Right renal pelvis (tissue), 4 donors: Measurements from ENCODE around the gene SYNE2. TPM values are rescaled to one million over a fixed set of nuclear protein-coding genes. Genes with fewer than 3 reads are reported as not detected.
"Not testable (repeated sequence)": the region's sequence is repeated elsewhere in the genome, so short reads cannot be mapped to it uniquely, and the experiment has no call there.

Experiments used
- DNase-seq, 4 donors: peaks; one replicate each; pipeline ENCODE4 v3.0.0-alpha.2; 2013; ENCODE audit warnings: low read depth in 4 of 4, low spot score in 3 of 4, missing footprints in 1 of 4
- polyA plus RNA-seq, 4 donors: library from polyadenylated mRNA; unstranded; fragments of 120-200 nt; gene quantifications; one replicate each; pipeline ENCODE4 v1.2.1, GENCODE V29; 2013; ENCODE audit not compliant: insufficient read length in 4 of 4

SYNE2 gene
- polyA plus RNA-seq, 4 donors = 102 to 122 (median 115) TPM

DNA sequence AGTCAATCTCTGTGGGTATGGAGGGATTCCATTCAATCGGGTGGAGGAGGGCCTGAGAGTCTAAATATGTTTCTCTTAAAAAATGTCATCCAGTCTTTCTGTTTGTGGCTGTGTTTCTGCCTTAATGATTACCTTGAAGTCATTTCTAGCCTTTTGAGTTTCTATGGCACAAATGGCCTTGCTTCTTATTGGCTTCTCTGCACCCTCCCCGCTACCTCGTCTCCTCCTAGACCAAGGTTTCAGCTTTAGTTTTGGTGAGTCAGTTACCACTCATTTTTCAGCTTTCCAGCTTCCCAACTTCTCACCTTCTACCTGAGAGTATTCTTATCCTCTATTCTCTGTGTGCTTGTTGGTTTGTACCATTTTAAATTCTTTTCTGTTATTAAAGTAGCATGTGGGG, 159.2 kb downstream of the SYNE2 start:
- no peak for DNase-seq

GRCh38 chr14:64012720-64013119, 159.9 kb downstream of the SYNE2 start:
- peak in 1 of 4 donors; percentile 5 for DNase-seq

- no peak for DNase-seq
Measured at GRCh38 chr14:64025479-64025878, 172.7 kb downstream of the SYNE2 start.

- no peak for DNase-seq
Measured at GRCh38 chr14:64026600-64026999, 173.8 kb downstream of the SYNE2 start.

- DNase-seq = no peak
Measured at GRCh38 chr14:64035143-64035542, 182.3 kb downstream of the SYNE2 start.

DNA sequence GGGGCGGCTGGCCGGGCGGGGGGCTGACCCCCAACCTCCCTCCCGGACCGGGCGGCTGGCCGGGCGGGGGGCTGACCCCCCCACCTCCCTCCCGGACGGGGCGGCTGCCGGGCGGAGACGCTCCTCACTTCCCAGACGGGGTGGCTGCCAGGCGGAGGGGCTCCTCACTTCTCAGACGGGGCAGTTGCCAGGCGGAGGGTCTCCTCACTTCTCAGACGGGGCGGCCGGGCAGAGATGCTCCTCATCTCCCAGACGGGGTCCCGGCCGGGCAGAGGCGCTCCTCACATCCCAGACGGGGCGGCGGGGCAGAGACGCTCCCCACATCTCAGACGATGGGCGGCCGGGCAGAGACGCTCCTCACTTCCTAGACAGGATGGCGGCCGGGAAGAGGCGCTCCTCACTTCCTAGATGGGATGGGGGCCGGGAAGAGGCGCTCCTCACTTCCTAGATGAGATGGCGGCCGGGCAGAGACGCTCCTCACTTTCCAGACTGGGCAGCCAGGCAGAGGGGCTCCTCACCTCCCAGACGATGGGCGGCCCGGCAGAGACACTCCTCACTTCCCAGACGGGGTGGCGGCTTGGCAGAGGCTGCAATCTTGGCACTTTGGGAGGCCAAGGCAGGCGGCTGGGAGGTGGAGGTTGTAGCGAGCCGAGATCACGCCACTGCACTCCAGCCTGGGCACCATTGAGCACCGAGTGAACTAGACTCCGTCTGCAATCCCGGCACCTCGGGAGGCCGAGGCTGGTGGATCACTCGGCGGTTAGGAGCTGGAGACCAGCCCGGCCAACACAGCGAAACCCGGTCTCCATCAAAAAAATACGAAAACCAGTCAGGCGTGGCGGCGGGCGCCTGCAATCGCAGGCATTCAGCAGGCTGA, 185.3 kb downstream of the SYNE2 start:
- DNase-seq = not testable (repeated sequence)

DNA sequence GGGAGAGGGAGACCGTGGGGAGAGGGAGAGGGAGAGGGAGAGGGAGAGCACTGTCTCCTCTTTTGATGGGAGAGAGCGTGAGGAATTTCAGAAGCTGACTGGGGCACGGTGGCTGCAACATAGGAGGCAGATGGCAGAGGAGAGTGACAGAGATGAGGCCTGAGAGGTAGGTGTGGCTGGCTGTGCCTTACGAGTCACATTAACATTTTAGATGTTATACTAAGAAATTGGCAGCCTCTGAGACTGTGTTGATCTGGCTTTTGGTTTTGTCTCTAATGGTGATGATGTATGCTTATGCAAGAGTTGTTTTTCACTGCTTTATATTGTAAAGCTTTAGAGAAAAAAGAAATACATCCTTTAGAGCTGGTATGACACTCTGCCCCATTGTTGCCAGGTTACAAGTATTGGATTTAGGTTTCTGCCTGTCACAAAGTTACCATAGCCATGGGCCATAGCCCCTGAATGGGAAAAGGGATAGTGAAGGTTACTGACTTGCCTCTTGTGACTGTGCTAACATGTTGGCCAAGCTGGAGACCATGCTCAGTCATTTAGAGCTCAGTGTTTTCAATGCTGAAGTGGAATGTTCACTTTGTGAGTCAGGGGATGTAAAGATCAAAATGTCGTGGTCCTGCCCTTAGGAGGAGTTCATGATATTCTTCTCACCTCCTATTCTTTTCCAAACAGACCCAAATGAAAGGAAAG, 186.2 kb downstream of the SYNE2 start:
- DNase-seq = no peak

- DNase-seq = no peak
Measured at GRCh38 chr14:64040044-64040443, 187.2 kb downstream of the SYNE2 start.

- DNase-seq = not testable (repeated sequence)
Measured at GRCh38 chr14:64043296-64043695, 190.5 kb downstream of the SYNE2 start.

GRCh38 chr14:64045091-64045490, 192.3 kb downstream of the SYNE2 start:
- DNase-seq = no peak

- DNase-seq = no peak
Measured at GRCh38 chr14:64049616-64050381, 197.0 kb downstream of the SYNE2 start.

DNA sequence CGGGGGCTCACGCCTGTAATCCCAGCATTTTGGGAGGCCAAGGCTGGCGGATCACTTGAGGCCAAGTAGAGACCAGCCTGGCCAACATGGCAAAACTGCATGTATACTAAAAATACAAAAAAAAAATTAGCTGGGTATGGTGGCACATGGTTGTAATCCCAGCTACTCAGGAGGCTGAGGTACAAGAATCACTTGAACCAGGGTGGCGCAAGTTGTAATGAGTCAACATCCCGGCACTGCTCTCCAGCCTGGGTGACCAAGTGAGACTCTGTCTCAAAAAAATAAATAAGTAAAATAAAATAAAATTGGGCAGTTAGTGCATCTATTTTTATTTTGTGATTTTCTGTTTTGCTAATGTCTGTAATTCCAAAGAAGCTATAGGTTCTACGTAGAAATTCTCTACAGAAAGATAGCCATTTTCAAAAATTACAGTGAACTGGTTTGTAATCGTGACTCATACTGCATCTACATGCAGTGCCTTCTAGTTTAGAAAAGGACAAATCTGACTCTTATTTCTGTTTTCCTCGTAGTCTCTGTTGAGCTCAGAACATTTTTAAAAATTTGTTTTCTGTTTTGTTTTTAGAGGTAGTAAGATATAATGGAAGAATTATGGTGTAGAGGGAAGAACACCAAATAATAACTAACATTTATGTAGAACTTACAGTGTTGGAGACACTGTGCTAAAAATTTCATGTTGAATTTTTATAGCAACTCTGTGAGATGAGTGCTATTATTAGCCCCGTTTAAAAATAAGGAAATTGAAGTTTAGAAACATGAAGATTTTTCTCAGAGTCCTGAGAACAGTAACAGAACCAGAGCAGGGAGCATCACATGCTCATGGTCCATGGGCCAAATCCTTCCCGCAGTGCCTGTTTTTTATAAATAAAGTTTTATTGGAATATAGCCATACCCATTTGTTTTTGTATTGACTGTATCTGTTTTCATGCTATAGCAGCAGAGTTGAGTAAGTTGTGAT, 201.2 kb downstream of the SYNE2 start:
- DNase-seq = no peak

- no peak for DNase-seq
Measured at GRCh38 chr14:64059454-64060198, 206.8 kb downstream of the SYNE2 start.

DNA sequence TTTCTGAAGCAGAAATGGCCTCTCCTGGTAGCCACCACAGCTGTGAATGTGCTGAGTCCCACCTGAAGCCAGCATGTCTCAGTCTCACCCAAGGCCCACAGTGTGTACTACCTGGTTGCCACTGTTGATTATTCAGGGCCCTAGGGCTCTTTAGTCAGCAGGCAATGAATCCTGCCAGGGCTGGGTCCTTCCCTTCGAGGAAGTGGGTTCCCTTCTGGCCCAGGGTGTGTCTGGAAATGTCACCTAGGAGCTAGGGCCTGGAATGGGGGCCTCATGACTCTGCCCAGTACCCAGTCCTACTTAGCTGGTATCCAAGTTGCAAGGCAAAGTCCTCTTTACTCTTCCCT, 207.4 kb downstream of the SYNE2 start:
- DNase-seq = no peak

DNA sequence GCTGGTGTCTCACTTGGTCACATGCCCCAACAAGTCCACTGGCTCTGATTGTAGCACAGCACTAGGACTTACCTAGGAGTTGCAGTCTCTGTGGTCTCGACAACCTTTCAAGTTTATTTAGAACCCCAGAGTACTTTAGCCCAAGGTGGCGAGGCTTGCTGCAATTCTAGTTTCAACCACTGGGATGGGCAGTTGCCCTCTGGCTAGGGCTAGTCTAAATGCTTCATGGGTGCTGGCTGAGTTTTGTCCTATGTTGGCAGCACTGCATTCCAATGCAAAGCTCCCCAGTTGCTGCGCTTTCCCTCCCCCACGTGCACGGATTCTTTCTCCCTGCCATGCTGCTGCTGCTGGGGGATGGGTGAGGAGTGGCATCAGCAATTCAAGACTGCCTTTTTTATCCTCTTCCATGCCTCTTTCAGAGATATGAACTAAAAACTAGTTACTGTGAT, 207.9 kb downstream of the SYNE2 start:
- DNase-seq = no peak

- DNase-seq = no peak
Measured at GRCh38 chr14:64061115-64061514, 208.3 kb downstream of the SYNE2 start.

- DNase-seq = peak in 1 of 4 donors; percentile 6
Measured at GRCh38 chr14:64061706-64062105, 208.9 kb downstream of the SYNE2 start.

GRCh38 chr14:64062381-64063115, 209.7 kb downstream of the SYNE2 start:
- DNase-seq = no peak

- no peak for DNase-seq
Measured at GRCh38 chr14:64064447-64064846, 211.6 kb downstream of the SYNE2 start.
